ENCODE data around the gene UBAC1. TPM values are rescaled to one million over a fixed set of nuclear protein-coding genes. Genes with fewer than 3 reads are reported as not detected.
"Not testable (repeated sequence)": the region's sequence is repeated elsewhere in the genome, so short reads cannot be mapped to it uniquely, and the experiment has no call there.

Gene UBAC1
- total RNA-seq, 1 donor from 2014 or later: 32.8 TPM

GRCh38 chr9:135978642-135979546 is 17.7 kb upstream of the UBAC1 start:
- DNase-seq: no peak

GRCh38 chr9:135976944-135977343 is 15.8 kb upstream of the UBAC1 start:
- DNase-seq: no peak

- no peak for DNase-seq
Observed at GRCh38 chr9:135976531-135976930, 15.4 kb upstream of the UBAC1 start.

- DNase-seq: no peak
Observed at GRCh38 chr9:135975834-135976233, 14.7 kb upstream of the UBAC1 start.

GRCh38 chr9:135974220-135974573 is 13.0 kb upstream of the UBAC1 start:
- DNase-seq: no peak

GRCh38 chr9:135973277-135974219 is 12.4 kb upstream of the UBAC1 start:
- no peak for DNase-seq

GRCh38 chr9:135971892-135972291 is 10.7 kb upstream of the UBAC1 start:
- DNase-seq: no peak

- DNase-seq: no peak
Observed at GRCh38 chr9:135971111-135971766, 10.1 kb upstream of the UBAC1 start.

- no peak for DNase-seq
Observed at GRCh38 chr9:135970128-135970815, 9.1 kb upstream of the UBAC1 start.

- DNase-seq: no peak
Observed at GRCh38 chr9:135969064-135969683, 8.0 kb upstream of the UBAC1 start.

GRCh38 chr9:135968601-135969000 is 7.4 kb upstream of the UBAC1 start:
- DNase-seq: no peak

- no peak for DNase-seq
Observed at GRCh38 chr9:135968083-135968476, 6.9 kb upstream of the UBAC1 start.

- DNase-seq: not testable (repeated sequence)
Observed at GRCh38 chr9:135966916-135967260, 5.7 kb upstream of the UBAC1 start.

GRCh38 chr9:135965124-135965756 is 4.1 kb upstream of the UBAC1 start:
- DNase-seq: no peak

GRCh38 chr9:135963938-135964337 is 2.8 kb upstream of the UBAC1 start:
- no peak for DNase-seq

- DNase-seq: no peak
Observed at GRCh38 chr9:135963338-135963737, 2.2 kb upstream of the UBAC1 start.

GRCh38 chr9:135962696-135963307 is 1.6 kb upstream of the UBAC1 start:
- DNase-seq: no peak

GRCh38 chr9:135961811-135962695 is 880 bp upstream of the UBAC1 start:
- DNase-seq: no peak

- DNase-seq: no peak
Observed at GRCh38 chr9:135960411-135961276, 529 bp downstream of the UBAC1 start.

Data from occipital lobe (tissue), 2 donors.